ENCODE data around the gene SYMPK.

SYMPK gene

GRCh38 chr19:45786533-45786894 lies 76.4 kb downstream of the SYMPK start:
- FAIRE-seq (no peak), DNase-seq (ENCODE audit: extremely low spot score, insufficient read length, low read depth) (no peak)

GRCh38 chr19:45785781-45786532 lies 77.0 kb downstream of the SYMPK start:
- DNase-seq (ENCODE audit: extremely low spot score, insufficient read length, low read depth) (no peak), FAIRE-seq (no peak)

- DNase-seq (ENCODE audit: extremely low spot score, insufficient read length, low read depth) (no peak), FAIRE-seq (no peak)
These were observed 77.8 kb downstream of the SYMPK start for GRCh38 chr19:45785097-45785496.

- FAIRE-seq (no peak), DNase-seq (ENCODE audit: extremely low spot score, insufficient read length, low read depth) (no peak)
These were observed 78.9 kb downstream of the SYMPK start for GRCh38 chr19:45784096-45784495.

- no peak for DNase-seq (ENCODE audit: extremely low spot score, insufficient read length, low read depth)
- FAIRE-seq = no peak
These were observed 79.8 kb downstream of the SYMPK start for GRCh38 chr19:45782820-45783785.

GRCh38 chr19:45782162-45782691 lies 80.7 kb downstream of the SYMPK start, which contains the start of gene DMPK:
Gene DMPK (minus strand): TSS chr19:45782490. CDS start chr19:45782352, 138 bp downstream.
- DNase-seq (ENCODE audit: extremely low spot score, insufficient read length, low read depth) (no peak), FAIRE-seq (no peak)

GRCh38 chr19:45781214-45782161 lies 81.5 kb downstream of the SYMPK start:
- FAIRE-seq = no peak
- no peak for DNase-seq (ENCODE audit: extremely low spot score, insufficient read length, low read depth)

- no peak for DNase-seq (ENCODE audit: extremely low spot score, insufficient read length, low read depth)
- no peak for FAIRE-seq
These were observed 82.3 kb downstream of the SYMPK start for GRCh38 chr19:45780448-45781213.

GRCh38 chr19:45780146-45780447 lies 82.8 kb downstream of the SYMPK start:
- FAIRE-seq = no peak

GRCh38 chr19:45779231-45780145 lies 83.5 kb downstream of the SYMPK start:
- peak; percentile 94 for FAIRE-seq
- peak; percentile 88 for DNase-seq (ENCODE audit: extremely low spot score, insufficient read length, low read depth)

More at GRCh38 chr19:45780146-45780447, 82.8 kb downstream of the SYMPK start:
- DNase-seq (ENCODE audit: extremely low spot score, insufficient read length, low read depth) = no peak

- no peak for FAIRE-seq
- DNase-seq (ENCODE audit: extremely low spot score, insufficient read length, low read depth) = no peak
These were observed 84.8 kb downstream of the SYMPK start for GRCh38 chr19:45778010-45778661.

- no peak for FAIRE-seq
- DNase-seq (ENCODE audit: extremely low spot score, insufficient read length, low read depth) = no peak
These were observed 85.5 kb downstream of the SYMPK start for GRCh38 chr19:45777395-45777961.

GRCh38 chr19:45774765-45775164 lies 88.2 kb downstream of the SYMPK start:
- FAIRE-seq = no peak
- DNase-seq (ENCODE audit: extremely low spot score, insufficient read length, low read depth) = no peak

- no peak for DNase-seq (ENCODE audit: extremely low spot score, insufficient read length, low read depth)
- no peak for FAIRE-seq
These were observed 89.6 kb downstream of the SYMPK start for GRCh38 chr19:45773384-45773783.

- FAIRE-seq (no peak), DNase-seq (ENCODE audit: extremely low spot score, insufficient read length, low read depth) (no peak)
These were observed 90.0 kb downstream of the SYMPK start for GRCh38 chr19:45772912-45773311.

- DNase-seq (ENCODE audit: extremely low spot score, insufficient read length, low read depth) (no peak), FAIRE-seq (no peak)
These were observed 90.7 kb downstream of the SYMPK start for GRCh38 chr19:45772130-45772840.

Measured in GM18507 (cell line).